HG03575 (cell line): Measurements from ENCODE around the gene BNIP3.
"Not testable (repeated sequence)": the region's sequence is repeated elsewhere in the genome, so short reads cannot be mapped to it uniquely, and the experiment has no call there.

Experiments
- ATAC-seq: cut with Tn5 transposase; IDR thresholded peaks from one replicate; pipeline ENCODE4 v1.9.1; 2021; ENCODE audit not compliant: unreplicated experiment, insufficient number of reproducible peaks, low FRiP score; ENCODE audit errors: extremely low read depth

Gene BNIP3

GRCh38 chr10:131961777-131962662, 19.7 kb downstream of the BNIP3 start:
- ATAC-seq: no peak

DNA sequence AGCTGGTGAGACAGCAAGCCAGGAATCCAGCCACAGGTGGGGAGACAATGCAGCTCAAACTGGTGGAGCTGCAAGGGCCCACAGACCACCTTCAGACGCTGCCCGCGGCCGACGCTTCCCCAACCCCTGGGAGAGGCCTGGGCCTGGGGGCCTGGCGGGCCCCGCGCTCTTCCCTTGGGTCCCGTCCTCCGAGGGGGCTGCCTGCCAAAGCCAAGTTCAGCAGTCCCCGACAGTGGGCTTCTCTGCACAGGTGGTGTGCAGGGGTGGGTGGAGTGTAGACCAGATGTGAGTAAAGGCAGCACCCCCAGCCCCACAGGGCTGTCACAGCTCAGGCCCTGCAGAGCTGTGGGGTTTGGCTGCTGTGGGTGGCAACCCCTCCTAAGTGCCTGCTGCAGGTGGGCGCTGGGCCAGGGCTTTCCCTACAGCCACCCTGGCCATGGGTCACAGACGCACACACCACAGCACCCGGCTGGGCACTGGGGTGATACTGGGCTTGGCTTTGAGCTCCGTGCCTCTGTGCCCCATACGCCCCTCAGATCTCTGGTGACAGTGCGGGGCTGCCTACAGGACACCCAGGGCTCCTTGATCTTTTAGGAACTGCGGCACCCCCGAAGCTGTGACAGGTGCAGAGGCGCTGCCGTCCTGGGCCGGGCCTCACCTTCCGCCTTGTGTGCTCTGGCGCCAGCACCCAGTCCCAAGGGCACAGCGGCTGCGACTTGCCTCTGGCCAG, 20.5 kb downstream of the BNIP3 start:
- ATAC-seq: no peak

- no peak for ATAC-seq
Observed at GRCh38 chr10:131960631-131961046, 21.1 kb downstream of the BNIP3 start.

GRCh38 chr10:131959841-131960240, 21.9 kb downstream of the BNIP3 start:
- no peak for ATAC-seq

GRCh38 chr10:131955591-131956340, 26.0 kb downstream of the BNIP3 start:
- ATAC-seq: no peak

DNA sequence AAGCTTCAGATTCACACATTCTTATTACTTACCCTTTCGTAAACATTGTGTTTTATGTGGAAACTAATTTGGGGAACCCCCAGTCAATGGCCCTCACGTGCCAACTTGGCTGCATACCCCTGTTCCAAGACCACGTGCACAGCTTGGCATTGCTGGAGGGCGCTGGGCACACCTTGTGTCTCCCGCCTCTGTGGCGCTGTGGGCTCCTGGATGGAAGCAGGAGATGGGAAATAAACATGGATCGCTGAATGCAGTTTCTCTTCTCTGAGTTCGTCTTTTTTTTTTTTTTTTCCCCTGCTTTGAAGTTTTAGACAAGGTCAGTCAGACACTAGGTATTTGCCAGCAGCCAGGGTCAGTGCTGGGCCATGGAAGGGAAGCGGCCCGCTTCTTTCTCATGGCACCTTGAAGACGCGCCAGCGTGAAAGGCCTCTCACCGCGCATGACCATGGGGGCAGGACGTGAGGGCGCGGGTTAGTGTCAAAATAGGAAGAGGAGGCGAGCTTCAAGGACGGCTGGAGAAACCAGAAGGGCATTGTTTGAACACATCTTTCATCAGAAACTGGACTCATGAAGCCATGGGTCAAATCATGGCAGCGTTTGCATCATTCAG, 27.3 kb downstream of the BNIP3 start:
- no peak for ATAC-seq

DNA sequence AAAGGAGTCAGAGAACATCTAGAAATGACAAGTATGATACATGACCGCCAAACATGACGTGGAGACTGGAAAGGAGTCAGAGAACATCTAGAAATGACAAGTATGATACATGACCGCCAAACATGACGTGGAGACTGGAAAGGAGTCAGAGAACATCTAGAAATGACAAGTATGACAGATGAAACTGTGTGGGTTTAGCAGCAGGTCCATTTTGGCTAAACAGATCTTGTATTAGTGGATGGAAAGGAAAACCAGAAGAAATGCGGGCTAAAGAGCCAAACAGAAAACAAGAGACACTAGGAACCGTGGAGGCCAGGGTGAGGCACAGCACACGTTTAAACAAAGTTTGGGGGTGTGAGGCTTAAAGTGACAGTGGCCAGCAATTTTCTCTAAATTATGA, 31.8 kb downstream of the BNIP3 start:
- ATAC-seq: not testable (repeated sequence)

GRCh38 chr10:131949041-131949862, 32.5 kb downstream of the BNIP3 start:
- no peak for ATAC-seq

DNA sequence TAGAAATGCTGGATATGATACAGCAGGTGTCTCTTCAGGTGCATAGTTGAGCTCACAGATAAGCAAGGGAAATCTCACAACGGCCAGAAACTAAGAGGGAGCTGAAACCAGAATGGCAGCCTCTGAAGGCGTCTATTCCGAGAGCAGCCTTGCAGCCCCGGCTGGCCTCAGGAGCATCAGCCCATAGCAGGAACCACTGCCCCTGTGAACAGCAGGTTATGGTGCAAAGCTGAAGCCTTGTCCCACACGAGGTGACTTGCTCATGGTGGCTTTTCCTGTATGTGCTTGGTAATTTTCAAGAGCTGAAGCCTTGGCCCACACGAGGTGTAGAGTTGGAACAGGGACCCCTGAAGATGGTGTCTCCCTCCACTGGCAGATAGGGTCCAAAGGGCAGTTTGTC, 33.2 kb downstream of the BNIP3 start:
- no peak for ATAC-seq

GRCh38 chr10:131947631-131948347, 33.9 kb downstream of the BNIP3 start:
- no peak for ATAC-seq

DNA sequence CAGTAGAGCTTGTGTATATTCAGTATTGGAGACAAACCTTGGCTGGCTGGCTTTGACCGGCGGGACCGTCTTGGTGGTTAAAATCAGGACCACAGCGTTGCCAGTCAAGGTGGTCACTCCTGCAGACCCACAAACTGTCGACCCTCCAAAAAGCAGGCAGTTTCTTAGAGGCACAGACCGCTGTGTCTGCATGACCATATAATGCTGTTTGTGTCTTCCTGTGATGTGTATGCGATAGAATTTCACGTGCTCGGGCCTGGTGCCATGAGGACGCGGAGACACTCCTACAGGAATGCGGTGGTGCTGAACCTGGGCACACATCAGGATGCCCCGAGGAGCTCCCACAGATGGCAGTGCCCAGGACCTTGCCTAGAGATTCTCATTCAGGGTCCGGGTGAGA, 34.8 kb downstream of the BNIP3 start:
- no peak for ATAC-seq

DNA sequence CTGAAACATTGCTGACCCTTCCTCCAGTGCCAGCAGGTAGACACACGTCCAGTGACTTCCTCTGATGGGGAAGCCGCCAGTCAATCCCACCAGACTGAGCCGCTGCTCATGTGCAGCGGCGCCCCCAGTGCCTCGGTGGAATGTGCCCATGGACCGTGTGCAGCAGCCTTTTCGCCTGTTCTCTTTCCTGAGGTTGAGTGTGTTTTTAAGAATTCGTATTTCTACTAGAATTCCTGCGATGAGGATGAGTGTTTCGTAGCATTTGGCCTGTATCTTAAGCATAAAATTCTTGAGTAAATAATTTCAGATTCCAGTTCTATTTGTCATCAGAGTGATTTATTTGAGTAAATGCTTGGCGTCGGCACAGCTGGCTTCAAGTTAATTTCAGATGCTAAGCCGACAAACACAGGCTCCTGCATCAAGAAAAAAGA, 35.4 kb downstream of the BNIP3 start:
- no peak for ATAC-seq

DNA sequence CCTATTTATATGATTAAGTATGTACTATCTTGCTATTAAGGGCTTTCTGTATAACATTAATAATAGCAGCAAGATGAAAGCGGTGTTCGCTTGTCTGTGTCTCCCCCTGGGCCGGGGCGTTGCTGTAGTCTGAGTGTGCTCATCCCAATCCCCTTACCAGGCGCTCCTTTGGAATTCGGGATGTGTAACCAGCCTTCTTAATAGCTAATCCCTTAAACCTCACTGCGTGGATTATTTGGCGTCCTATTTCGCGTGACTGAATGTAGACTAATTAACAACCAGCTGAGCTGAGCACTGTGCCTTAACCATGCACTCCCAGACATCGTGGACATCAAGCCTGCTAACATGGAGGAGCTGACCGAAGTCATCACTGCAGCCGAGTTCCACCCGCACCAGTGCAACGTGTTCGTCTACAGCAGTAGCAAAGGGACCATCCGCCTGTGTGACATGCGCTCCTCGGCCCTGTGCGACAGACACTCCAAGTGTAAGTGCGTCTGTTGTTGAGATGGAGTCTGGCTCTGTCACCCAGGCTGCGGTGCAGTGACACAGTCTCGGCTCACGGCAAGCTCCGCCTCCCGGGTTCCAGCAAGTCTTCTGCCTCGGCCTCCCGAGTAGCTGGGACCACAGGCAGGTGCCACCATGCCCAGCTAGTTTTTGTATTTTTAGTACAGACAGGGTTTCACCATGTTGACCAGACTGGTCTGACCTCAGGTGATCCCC, 36.6 kb downstream of the BNIP3 start:
- ATAC-seq: no peak

DNA sequence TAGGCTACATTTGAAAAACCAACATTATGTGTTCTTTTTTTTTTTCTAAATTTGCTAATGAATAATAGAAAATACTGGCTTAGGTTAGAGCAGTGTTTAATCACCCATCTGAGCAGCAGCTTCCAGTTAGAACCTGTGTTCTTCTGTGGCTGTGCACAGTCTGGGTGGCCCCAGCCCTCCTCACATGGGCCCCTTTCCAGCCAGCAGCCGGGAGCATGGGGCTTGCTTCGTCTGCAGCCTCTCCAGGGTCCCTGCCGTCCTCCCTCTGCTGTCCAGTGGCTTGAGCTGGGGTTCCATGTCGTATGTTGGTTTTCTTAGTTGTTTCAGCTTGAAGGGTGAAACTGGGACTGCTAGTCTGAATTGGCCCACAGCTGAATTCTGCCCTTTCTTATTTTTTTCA, 37.3 kb downstream of the BNIP3 start:
- no peak for ATAC-seq

GRCh38 chr10:131943021-131943814, 38.5 kb downstream of the BNIP3 start:
- no peak for ATAC-seq

DNA sequence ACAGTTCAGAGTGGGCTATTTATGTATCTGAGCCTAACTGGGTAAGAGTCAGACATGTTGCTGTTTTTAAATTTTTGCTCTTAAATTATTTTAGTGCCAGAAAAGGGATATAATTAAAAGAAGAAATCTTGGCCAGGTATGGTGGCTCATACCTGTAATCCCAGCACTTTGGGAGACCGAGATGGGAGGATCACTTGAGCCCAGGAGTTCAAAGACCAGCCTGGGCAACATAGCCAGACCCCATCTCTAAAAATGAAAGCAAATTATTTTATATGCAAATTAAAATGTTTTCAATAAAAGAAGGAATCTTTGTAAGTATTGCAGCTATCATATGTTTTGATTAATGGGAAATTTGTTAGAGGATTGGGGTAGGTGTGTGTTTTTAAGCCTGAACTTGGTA, 39.3 kb downstream of the BNIP3 start:
- ATAC-seq: no peak
